Suppressor macrophage treated with lipopolysaccharide for 1 hour (primary cell): ENCODE measurements around the gene CLDN14.
"Not testable (repeated sequence)": the region's sequence is repeated elsewhere in the genome, so short reads cannot be mapped to it uniquely, and the experiment has no call there.

Experiments
- DNase-seq, 3 donors: peaks; one replicate each; pipeline ENCODE4 v3.0.0-alpha.2; 2020 to 2022

Gene CLDN14

DNA sequence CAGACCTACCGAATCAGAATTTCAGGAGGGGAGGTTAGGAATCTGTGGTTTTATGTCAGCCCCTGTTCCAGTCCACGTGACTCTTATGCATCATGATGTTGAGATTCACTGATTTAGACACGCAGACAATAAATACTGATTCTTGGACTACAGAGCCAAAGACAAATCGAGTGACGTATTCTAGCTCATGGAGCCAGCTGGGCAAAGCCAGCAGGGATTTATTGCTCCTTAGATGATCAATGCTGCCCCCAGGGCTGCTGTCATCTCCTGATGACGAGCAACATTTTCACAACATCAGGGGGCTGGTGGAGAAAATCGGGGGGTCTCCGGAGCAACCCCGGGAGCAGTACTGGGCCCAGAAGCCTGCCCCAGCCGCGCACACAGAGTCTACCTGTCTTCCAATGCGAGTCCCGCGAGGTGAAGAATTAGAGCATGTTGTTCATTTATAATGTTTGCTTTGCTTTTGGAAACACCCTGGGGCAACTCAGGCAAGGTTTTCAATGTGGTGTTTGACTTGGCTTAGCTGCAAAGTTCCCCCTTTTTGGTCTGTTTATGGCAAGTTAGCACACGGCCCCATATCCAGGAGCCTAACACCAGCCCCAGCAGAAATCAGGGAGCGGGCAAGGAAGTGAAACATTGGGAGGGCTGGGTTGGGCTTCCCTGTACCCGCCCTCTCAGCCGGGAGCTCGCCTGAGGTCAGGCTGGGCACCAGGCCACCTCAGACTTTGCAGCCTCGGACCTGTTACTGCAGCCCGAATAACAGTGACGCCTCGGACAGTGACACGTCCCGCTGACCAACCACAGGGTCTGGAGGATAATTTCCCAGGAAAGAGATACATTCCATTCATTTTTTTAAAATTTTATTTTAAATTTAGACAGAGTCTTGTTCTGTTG is 19.9 kb upstream of the CLDN14 start:
- DNase-seq = no peak

DNA sequence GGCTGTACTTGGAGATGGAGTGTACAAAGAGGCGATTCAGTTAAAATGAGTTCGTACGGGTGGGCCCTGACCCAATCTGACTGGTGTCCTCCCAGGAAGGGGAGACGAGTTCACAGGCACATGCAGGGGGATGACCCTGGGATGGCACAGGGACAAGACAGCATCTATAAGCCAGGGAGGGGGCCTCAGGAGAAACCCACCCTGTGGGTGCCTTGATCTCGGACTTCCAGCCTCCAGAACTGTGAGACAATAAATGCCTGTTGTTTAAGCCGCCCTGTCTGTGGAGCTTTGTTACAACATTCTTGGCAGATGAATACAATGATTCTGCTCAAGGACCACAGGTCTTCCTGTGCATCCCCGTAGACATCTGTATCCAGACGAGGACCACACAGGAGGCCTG is 14.6 kb upstream of the CLDN14 start:
- DNase-seq = no peak

DNA sequence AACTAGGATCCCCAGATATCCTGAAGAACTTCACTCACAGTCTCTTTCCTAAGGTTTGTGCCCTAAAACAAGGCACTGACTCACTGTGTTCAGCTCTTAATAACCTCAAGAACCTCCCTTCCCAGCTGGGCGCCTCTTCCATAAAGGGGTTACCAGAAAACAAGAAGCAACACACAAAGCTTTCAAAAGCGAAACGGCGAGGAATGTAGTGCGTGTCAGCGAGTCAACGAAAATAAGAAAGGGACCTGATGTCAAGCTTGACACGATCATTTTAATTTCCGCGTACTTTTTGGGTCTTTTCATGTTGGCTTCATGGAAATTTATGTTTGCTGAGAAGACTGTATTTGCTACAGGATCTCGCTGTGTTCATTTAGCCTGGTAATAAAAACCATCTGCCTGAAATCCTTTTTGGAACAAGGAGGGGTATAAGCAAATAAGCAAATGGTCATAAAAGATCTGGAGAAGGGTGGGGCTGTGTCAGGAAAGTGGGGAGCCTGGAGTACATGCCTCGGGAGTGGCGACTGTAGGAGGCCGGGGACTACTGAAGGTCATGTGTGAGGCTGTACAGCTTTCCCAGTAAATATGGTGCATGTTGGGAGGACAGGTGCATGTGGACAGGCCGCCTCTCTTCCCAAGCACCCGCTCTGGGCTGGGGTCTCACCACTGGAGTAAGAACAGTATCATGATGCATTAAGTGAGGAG is 11.4 kb upstream of the CLDN14 start:
- DNase-seq = no peak

DNA sequence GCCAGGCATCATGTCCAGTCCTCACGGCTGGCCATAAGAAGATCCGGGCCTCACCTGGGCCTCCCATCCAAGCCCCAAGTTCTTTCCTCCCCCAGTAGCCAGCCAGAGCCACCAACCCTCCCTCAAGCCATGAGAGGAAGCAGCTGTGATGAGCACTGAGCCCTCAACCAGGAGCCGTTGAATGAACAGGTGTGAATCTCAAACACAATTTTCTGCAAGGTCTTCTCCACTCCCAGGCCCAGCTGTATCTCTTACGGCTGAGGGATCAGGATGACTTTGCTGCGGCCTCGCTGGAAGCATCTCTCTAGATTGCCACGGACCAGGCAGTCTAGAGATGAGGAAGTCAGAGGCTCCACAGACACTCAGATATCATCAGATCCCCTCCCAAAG is 9.8 kb upstream of the CLDN14 start:
- no peak for DNase-seq

DNA sequence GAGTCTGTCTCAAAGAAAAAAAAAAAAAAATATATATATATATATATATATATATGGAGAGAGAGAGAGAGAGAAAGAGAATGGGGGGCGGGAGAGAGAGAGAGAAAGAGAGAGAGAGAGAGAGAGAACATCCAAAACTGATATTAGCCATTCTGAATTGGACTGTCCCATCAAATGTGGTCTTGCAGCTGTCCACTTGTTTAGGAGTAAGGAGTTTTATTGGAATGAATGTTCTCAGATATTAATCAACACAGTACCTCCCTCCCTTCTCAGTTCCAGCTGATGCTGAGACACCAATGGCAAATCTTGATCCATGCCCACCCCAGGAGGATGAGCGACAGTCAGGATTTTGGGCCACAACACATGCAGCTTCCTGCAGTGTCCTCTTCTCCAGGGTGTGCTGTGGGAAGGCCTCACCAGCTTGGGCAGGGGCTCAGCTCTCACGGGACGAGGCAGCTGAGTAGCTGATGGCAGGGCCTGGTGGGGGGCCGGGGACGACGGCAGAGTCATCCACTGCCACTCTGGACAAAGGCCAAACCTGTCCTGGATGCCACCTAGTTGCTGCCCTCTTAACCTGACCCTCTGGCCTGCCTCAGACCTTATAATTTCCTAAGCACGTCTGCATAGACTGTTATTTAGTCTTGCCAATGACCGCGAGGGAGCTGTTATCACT is 9.3 kb upstream of the CLDN14 start:
- DNase-seq = no peak

DNA sequence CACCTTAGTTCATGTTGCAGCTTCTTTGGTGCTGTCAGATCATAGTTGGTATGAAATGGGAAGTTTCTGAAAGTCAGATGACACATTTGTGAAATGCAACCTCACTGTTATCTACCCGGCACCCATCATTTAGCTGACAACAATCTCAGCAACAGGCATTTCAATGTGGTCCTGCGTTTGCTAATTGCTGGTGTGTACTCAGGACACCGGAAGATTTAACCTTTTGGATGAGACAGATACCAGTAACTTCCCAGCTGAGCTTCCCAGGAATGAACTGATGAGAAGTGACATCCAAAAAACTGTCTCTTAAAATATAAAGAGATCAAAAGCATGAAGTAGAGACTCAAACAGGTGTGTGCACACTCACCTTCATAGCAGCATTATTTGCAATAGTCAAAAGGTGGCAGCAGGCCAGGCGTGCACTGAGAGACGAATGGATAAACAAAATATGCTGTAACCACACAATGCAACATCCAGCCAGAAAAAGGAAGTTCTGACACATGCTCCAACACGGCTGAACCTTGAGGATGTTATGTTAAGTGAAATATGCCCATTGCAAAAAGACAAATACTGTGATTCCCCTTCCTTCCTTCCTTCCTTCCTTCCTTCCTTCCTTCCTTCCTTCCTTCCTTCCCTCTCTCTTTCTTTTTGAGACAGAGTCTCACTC is 7.9 kb upstream of the CLDN14 start:
- DNase-seq = peak; percentile 38 to 50 (median 48)

DNA sequence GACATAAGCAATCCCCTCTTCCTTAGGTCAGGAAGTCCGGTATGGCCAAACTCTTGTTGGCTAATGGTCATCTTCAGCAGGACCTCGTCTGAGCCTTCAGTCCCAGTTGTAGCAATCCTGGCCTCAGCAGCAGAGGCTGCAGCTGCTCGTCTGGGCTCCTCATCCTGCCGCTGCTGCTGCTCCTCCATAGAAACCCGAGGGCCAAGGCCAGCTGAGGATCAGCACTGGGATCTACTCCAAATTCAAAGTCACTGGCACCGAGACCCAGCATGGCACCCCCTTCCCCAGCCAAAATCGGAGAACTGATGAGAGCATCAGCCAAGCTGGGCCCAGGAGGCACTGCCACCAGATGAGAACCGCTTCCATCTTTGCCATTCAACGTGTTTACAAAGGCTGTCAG is 6.3 kb upstream of the CLDN14 start:
- no peak for DNase-seq

DNA sequence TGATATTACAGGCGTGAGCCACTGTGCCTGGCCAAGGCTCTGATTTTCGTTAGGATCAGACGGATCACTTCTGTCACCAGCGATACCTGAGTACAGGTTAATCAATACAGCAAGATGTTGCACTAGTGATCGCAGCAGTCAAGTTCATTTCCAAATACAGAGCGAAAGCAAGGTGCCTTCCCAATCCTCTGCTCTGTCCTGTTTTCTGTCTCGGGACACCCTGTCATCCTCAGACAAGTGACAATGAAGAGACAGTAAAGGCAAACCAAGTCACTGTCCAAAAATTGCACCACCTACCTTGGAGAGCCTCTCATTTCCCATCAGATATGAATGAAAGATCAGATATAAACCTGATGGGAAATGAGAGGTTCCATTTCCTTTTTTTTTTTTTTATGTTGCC is 5.6 kb upstream of the CLDN14 start:
- no peak for DNase-seq

DNA sequence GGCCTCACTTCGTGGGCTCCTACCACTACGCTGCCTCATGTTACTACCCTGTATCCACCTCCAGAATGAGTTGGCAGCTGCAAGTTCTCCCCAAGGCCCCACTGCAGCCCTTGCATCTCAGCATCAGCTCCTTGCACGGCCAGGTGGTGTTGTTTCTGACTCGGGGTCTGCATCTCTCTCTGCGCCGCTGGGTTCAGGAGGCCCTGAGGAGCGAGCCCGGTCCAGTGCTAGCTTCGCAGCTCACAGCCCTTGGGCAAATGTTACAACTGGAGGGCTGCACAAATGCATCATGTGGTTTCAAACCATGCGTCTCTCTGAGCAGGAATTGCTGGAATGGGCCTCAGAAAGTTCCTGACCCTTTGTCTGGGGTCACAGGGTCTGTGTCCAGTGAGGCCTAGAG is 3.2 kb upstream of the CLDN14 start:
- no peak for DNase-seq

DNA sequence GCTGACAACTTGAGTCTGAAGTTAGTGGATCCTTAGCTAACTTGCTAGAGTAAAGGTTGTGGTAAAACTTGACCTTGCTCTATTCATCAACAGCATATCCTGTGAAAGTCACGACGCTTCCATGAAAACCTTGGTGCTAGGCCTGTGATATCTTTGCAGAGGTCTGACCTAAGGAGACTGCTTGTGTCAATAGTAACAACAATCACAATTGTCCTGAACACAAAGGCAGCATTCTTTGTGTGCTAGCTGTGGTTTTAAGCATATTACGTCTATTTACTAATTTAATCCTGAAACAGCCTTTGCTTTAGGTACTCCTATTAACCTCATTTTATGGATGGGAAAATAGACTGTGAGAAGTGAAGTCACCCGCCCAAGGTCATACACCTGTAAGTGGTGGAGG is 2.8 kb upstream of the CLDN14 start:
- no peak for DNase-seq

DNA sequence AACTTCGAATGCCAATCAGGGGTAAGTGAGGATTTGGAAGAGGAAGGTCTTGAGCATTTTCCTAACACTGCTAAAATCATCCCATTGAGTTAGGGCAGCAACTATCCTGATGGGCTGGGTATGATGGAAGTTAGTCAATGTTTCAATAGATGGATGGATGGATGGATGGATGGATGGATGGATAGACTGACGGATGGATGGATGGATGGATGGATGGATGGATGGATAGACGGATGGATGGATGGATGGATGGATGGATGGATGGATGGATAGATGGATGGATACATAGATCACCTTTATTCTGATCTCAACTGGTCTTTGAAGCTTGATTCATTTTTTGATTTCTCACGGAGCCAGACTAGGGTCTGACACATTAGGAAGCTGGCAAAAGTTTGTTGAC is 2.3 kb upstream of the CLDN14 start:
- DNase-seq = no peak

DNA sequence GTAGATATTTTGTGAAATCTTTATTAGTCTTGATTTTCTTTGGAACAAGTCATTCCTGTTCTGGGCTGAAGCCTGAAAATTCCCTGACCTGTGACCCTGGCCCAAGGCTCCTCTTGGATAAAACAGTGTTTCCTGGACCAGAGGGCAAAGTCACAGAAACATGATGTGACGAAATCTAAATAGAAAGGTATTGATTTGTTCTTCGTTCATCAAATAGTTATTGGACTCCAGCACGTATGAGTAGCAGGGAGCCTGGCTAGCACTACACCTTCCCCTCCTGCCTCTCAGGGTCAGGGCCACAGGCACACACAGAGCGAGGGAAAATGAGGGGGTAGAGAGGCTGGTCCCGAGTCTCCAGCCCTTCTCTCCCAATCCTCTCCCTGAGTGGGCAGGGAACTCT is 1.7 kb upstream of the CLDN14 start:
- DNase-seq = no peak

DNA sequence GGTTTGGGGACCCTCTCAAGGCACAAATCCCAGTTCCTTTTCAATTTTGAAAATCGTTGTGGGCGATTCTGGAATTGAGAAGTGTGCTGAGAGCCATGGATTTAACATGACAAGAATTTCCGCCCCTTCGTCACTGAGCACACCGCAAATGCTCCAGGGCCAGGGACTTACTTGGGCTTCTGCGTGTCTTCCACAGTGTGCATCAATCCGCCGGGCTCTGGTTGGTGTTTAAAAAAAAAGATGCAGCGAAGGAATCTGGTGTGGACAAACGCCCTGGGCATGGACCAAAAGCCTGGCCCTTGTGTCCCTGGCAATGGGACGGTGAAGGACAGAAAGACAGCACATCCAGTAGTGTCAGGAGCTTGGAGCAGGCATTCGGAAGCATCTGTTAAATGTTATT is 696 bp upstream of the CLDN14 start:
- DNase-seq = no peak

DNA sequence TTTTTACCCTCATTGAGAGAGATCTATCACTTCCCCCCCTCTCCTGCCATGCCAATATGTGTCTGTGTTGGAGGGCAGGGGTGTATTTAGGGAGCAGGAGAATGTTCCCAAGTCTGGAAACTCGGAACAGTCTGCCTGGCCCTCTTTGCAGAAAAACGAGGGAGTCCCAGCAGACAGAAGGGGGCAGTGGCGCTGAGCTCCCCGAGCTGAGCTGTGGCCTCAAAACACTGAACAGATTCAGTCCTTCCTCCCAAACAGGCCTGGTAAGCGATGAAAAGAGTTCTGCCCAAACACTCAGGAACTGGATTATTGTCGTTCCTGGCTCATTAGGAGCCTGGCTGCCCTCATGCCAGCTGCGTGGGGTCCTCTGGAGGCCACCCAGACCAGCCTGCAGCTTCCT is 981 bp downstream of the CLDN14 start:
- no peak for DNase-seq

DNA sequence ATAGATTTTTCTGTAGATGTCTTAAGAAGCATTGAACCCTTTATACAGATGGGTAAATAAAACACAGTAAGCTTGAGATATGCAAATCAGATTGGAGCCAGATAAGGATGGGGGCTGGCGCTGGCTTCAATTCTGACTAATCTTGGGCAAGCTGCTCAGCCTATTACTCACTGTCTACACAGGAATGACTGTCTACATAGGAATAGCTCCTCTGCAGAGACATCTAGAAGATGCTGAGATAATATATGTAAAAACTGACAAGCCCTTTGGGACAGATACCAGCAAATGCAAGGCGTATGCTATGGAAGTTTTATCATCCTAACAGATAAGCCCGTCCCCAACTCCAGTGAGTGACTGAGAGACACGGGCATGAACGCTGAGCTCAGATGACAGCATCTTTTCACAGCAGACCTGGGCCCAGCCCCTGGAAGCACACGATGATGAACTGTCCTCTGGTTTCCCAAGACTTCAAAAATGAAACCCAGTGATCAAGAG is 1.7 kb downstream of the CLDN14 start:
- peak in 2 of 3 donors; percentile 24 to 28 for DNase-seq

DNA sequence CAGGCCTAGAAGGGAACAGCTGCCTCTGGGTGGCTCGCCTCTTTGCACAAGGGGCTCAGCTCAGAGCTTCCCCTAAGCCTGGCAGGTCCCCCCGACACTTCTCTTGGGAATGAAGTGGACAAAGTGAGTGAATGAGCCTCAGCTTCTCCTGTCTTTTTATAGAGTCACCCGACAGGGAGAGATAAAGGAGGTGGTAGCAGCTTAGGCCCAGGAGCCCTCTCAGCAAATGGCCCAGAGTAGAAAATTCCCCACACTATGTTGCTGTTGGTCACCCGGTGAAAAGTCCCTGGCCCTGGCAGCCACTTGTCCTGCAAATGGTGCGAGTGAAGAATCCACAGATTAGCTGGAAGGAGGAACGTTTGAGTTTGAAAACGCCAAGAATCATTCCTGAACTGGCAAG is 2.4 kb downstream of the CLDN14 start:
- no peak for DNase-seq

DNA sequence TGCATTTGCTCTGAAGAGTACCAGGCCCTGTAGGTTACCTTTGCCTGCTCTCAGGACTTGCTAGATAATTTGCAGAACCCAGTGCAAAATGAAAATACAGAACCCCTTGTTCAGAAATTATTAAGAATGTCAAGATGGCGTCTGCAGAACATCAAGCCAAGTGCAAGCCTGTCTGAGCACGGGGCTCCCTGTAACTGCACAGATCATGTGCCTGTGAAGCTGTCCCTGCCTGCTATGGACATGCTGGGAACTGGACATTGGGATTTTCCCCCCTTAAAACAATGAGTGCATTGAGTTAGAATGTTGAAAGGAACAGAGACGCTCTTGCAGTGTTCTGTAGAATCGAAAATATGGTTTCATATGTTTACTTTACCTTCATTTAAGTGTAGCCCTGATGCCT is 2.9 kb downstream of the CLDN14 start:
- no peak for DNase-seq

DNA sequence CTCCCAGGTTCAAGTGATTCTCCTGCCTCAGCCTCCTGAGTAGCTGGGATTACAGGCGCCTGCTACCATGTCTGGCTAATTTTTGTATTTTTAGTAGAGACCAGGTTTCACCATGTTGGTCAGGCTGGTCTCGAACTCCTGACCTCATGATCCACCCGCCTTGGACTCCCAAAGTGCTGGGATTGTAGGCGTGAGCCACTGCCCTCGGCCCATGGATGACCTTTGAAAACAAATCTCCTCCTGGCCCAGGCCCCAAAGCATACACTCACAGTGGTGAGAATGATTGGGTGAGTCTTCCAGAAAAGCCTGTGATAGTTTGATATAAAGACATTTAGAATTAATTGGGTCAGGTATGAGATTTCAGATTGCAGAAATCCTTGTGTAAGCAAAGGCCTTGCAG is 3.4 kb downstream of the CLDN14 start:
- DNase-seq = not testable (repeated sequence)

DNA sequence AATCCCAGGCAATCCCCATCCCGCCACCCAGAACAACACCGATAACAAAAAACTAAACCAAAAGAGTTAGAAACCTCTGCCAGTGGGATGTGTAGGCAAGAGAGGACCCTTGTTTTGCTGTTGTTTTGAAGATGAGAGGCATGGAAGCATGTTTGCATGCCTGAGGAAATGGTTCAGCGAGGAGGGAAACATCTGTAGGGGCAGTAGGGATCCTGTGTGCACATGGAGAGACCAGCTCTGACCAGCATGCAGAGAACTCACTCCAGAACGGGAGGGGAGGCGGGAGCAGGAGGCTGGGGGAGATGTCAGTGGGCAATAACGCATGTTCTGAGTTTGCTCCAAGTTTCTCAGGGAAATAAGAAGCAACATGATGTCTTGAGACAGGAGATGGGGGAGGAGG is 5.3 kb downstream of the CLDN14 start:
- no peak for DNase-seq

DNA sequence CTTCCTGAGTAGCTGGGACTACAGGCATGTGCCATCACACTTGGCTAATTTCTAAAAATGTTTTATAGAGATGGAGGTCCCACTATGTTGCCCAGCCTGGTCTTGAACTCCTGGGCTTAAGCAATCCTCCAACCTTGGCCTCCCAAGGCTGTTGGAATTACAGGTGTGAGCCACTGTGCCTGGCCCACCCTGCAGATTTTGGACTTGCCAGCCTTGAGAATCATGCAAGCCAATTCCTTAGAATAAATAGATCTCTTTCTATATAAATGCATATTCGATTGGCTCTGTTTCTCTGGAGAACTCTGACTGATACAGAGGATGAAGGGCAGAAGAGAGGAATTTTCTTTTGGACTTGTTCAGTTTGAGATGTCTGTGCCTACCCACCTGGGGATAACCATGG is 6.7 kb downstream of the CLDN14 start:
- no peak for DNase-seq

DNA sequence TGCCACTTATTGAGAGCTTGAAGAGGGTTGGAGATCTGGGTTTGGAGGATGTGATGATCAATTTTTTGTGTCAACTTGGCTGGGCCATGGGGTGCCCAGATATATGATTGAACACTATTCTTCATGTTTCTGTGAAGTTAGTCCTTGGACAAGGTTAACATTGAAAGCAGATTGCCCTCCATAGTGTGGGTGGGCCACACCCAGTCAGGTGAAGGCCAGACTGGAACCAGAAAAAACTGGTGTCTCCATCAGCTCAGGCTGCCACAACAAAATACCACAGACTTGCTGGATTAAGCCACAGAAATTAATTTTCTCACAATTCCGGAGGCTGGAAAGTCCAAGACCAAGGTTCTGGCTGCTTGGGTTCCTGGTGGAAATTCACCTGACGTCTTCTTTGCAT is 7.5 kb downstream of the CLDN14 start:
- no peak for DNase-seq

DNA sequence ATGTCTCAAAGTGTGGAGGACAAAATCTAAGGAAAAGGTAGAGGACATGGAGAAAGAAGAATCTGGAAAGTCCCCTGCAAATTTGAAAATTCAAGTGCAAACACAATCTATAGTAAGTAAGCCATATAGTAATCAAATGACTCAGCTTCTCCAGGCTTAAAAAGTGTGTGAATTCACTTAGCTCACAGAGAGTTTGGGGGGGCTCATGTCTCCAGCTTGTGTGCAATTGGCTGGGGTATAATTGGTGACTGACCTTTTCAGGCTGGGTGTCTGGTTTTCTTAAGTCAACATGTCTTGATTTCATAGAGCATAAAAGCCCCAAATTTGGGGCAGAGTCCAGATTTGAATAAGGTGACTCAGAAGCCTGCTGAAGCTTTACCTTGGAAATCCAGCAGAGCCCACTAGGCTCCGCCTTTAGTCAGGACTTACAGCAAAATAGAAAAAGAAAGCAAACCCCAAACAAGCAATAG is 8.6 kb downstream of the CLDN14 start:
- DNase-seq = no peak

DNA sequence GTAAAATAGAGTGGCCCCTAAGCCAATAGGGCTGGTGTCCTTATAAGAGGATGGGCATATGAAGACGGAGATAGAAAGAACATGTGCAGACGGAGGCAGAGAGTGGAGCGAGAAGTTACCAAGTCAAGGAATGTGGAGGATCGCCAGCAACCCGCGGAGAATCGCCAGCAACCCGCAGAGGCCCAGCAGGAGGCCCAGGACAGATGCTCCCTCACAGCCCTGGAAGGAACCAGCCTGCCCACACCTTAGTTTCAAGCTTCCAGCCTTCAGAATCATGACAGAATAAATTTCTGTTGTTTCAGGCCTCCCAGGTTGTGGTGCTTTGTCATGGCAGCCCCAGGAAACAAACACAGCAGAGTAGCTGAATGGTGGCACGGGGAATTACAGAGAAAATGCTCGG is 9.6 kb downstream of the CLDN14 start:
- no peak for DNase-seq
